Measurements from ENCODE around the gene TSPAN8.

The TSPAN8 gene

GRCh38 chr12:71152851-71153250 is 4.9 kb downstream of the TSPAN8 start:
- peak overlapping the region; percentile 42 for H3K27ac ChIP-seq
- TF ChIP-seq CTCF (IDR thresholded peaks at IDR 0.05) (no peak), ZFX (IDR thresholded peaks at IDR 0.05; ENCODE audit: borderline replicate concordance) (no peak)

GRCh38 chr12:71150041-71150440 is 7.8 kb downstream of the TSPAN8 start:
- H3K27ac ChIP-seq = peak overlapping the region; percentile 2; the same call in 1 of the 2 replicates

- H3K27ac ChIP-seq = peak overlapping the region; percentile 84
- TF ChIP-seq CTCF (IDR thresholded peaks at IDR 0.05) (no peak), ZFX (IDR thresholded peaks at IDR 0.05; ENCODE audit: borderline replicate concordance) (no peak)
Observed at GRCh38 chr12:71144682-71145081, 13.1 kb downstream of the TSPAN8 start.

- no peak for TF ChIP-seq CTCF (IDR thresholded peaks at IDR 0.05)
- TF ChIP-seq ZFX (IDR thresholded peaks at IDR 0.05; ENCODE audit: borderline replicate concordance) = no peak
- H3K27ac ChIP-seq = peak overlapping the region; percentile 84
Observed at GRCh38 chr12:71142956-71143355, 14.8 kb downstream of the TSPAN8 start.

- peak overlapping the region; percentile 84 for H3K27ac ChIP-seq
Observed at GRCh38 chr12:71142016-71142415, 15.8 kb downstream of the TSPAN8 start.

GRCh38 chr12:71141378-71141926 is 16.3 kb downstream of the TSPAN8 start:
- no peak for TF ChIP-seq ZFX (IDR thresholded peaks at IDR 0.05; ENCODE audit: borderline replicate concordance)
- no peak for TF ChIP-seq CTCF (IDR thresholded peaks at IDR 0.05)
- peak overlapping the region; percentile 84 for H3K27ac ChIP-seq

More at GRCh38 chr12:71142016-71142415, 15.8 kb downstream of the TSPAN8 start:
- no peak for TF ChIP-seq CTCF (IDR thresholded peaks at IDR 0.05)
- TF ChIP-seq ZFX (IDR thresholded peaks at IDR 0.05; ENCODE audit: borderline replicate concordance) = no peak

- peak overlapping the region; percentile 84 for H3K27ac ChIP-seq
- TF ChIP-seq CTCF (IDR thresholded peaks at IDR 0.05) = no peak
- no peak for TF ChIP-seq ZFX (IDR thresholded peaks at IDR 0.05; ENCODE audit: borderline replicate concordance)
Observed at GRCh38 chr12:71139153-71139735, 18.6 kb downstream of the TSPAN8 start.

- peak overlapping the region; percentile 84 for H3K27ac ChIP-seq
- TF ChIP-seq ZFX (IDR thresholded peaks at IDR 0.05; ENCODE audit: borderline replicate concordance) (no peak), CTCF (IDR thresholded peaks at IDR 0.05) (peak; percentile 43)
Observed at GRCh38 chr12:71138011-71138410, 19.8 kb downstream of the TSPAN8 start.

Data from 22Rv1 (cell line).